Stimulated activated naive CD8-positive, alpha-beta T cell treated with anti-CD3 and anti-CD28 coated beads, Interleukin-15, amount 100 ng/mL, for 72 hours (primary cell): ENCODE measurements around the gene KANSL1.
"Not testable (repeated sequence)": the region's sequence is repeated elsewhere in the genome, so short reads cannot be mapped to it uniquely, and the experiment has no call there.

Source experiments
- ATAC-seq: fragments of 150-1000 bp; cut with Tn5 transposase; 2 replicates; pipeline ENCODE4 v1.10.0; 2021; ENCODE audit warnings: mild to moderate bottlenecking, moderate library complexity
- DNase-seq, 2 donors: peaks; one replicate each; pipeline ENCODE4 v3.0.0; 2021 to 2022
- H3K27ac Mint-ChIP-seq, 2 donors: one replicate each; pipeline ENCODE4 v1.8.0; 2022; ENCODE audit warnings: mild to moderate bottlenecking in 2 of 2, mixed read lengths in 2 of 2, moderate library complexity in 2 of 2
- H3K27me3 Mint-ChIP-seq: one replicate; pipeline ENCODE4 v1.8.0; 2022; ENCODE audit warnings: mixed read lengths
- H3K4me1 Mint-ChIP-seq: one replicate; pipeline ENCODE4 v1.8.0; 2022; ENCODE audit warnings: mild to moderate bottlenecking, mixed read lengths
- H3K4me3 Mint-ChIP-seq, 2 donors: one replicate each; pipeline ENCODE4 v1.8.0; 2022; ENCODE audit warnings: mild to moderate bottlenecking in 2 of 2, mixed read lengths in 2 of 2, moderate library complexity in 1 of 2
- H3K9me3 Mint-ChIP-seq, 2 donors: one replicate each; pipeline ENCODE4 v1.8.0; 2022; ENCODE audit warnings: mixed read lengths in 2 of 2

KANSL1 gene

DNA sequence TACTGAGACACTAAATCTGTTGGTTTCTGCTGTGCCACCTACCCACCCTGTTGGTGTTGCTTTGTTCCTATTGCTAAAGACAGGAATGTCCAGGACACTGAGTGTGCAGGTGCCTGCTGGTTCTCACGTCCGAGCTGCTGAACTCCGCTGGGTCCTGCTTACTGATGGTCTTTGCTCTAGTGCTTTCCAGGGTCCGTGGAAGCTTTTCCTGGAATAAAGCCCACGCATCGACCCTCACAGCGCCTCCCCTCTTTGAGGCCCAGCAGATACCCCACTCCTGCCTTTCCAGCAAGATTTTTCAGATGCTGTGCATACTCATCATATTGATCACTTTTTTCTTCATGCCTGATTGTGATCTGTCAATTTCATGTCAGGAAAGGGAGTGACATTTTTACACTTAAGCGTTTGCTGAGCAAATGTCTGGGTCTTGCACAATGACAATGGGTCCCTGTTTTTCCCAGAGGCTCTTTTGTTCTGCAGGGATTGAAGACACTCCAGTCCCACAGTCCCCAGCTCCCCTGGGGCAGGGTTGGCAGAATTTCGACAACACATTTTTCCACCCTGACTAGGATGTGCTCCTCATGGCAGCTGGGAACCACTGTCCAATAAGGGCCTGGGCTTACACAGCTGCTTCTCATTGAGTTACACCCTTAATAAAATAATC lies 179.6 kb downstream of the KANSL1 start:
- Mint-ChIP-seq H3K4me3 (no peak overlapping the region), H3K9me3 (peaks cover 3 to 4% of the 10 kb centered on the region in 2 donors), H3K27me3 (peaks cover 6% of the 10 kb centered on the region), H3K27ac (no peak overlapping the region), H3K4me1 (peaks cover 4% of the 10 kb centered on the region)
- DNase-seq: no peak
- ATAC-seq: no peak

DNA sequence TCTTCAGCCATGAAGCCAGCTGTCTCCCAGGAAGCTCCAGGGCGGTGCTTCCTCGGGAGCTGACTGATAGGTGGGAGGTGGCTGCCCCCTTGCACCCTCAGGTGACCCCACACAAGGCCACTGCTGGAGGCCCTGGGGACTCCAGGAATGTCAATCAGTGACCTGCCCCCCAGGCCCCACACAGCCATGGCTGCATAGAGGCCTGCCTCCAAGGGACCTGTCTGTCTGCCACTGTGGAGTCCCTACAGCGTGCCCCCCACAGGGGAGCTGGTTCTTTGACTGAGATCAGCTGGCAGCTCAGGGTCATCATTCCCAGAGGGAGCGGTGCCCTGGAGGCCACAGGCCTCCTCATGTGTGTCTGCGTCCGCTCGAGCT lies 180.1 kb downstream of the KANSL1 start:
- Mint-ChIP-seq H3K27ac (no peak overlapping the region), H3K27me3 (peaks cover 6% of the 10 kb centered on the region), H3K4me1 (no peaks in the 10 kb centered on the region), H3K4me3 (no peak overlapping the region), H3K9me3 (no peaks in the 10 kb centered on the region)
- ATAC-seq (no peak), DNase-seq (no peak)

DNA sequence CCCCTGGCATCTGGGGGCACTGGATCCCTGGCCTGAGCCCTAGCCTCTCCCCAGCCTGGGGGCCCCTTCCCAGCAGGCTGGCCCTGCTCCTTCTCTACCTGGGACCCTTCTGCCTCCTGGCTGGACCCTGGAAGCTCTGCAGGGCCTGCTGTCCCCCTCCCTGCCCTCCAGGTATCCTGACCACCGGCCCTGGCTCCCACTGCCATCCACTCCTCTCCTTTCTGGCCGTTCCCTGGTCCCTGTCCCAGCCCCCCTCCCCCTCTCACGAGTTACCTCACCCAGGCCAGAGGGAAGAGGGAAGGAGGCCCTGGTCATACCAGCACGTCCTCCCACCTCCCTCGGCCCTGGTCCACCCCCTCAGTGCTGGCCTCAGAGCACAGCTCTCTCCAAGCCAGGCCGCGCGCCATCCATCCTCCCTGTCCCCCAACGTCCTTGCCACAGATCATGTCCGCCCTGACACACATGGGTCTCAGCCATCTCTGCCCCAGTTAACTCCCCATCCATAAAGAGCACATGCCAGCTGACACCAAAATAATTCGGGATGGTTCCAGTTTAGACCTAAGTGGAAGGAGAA lies 180.6 kb downstream of the KANSL1 start:
- Mint-ChIP-seq H3K4me1 (no peaks in the 10 kb centered on the region), H3K27ac (peak overlapping the region in 1 of 2 donors; percentile 88), H3K4me3 (no peak overlapping the region), H3K27me3 (peaks cover 6% of the 10 kb centered on the region), H3K9me3 (no peaks in the 10 kb centered on the region)
- ATAC-seq: no peak
- no peak for DNase-seq

DNA sequence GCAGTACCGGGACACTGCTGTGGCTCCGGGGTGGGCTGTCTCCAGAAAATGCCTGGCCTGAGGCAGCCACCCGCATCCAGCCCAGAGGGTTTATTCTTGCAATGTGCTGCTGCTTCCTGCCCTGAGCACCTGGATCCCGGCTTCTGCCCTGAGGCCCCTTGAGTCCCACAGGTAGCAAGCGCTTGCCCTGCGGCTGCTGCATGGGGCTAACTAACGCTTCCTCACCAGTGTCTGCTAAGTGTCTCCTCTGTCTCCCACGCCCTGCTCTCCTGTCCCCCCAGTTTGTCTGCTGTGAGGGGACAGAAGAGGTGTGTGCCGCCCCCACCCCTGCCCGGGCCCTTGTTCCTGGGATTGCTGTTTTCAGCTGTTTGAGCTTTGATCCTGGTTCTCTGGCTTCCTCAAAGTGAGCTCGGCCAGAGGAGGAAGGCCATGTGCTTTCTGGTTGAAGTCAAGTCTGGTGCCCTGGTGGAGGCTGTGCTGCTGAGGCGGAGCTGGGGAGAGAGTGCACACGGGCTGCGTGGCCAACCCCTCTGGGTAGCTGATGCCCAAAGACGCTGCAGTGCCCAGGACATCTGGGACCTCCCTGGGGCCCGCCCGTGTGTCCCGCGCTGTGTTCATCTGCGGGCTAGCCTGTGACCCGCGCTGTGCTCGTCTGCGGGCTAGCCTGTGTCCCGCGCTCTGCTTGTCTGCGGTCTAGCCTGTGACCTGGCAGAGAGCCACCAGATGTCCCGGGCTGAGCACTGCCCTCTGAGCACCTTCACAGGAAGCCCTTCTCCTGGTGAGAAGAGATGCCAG lies 181.3 kb downstream of the KANSL1 start:
- H3K4me3 Mint-ChIP-seq: no peak overlapping the region
- no peaks in the 10 kb centered on the region for H3K4me1 Mint-ChIP-seq
- DNase-seq (no peak), ATAC-seq (no peak)
- H3K27ac Mint-ChIP-seq: no peak overlapping the region
- H3K27me3 Mint-ChIP-seq: peaks cover 6% of the 10 kb centered on the region
- H3K9me3 Mint-ChIP-seq: no peaks in the 10 kb centered on the region

DNA sequence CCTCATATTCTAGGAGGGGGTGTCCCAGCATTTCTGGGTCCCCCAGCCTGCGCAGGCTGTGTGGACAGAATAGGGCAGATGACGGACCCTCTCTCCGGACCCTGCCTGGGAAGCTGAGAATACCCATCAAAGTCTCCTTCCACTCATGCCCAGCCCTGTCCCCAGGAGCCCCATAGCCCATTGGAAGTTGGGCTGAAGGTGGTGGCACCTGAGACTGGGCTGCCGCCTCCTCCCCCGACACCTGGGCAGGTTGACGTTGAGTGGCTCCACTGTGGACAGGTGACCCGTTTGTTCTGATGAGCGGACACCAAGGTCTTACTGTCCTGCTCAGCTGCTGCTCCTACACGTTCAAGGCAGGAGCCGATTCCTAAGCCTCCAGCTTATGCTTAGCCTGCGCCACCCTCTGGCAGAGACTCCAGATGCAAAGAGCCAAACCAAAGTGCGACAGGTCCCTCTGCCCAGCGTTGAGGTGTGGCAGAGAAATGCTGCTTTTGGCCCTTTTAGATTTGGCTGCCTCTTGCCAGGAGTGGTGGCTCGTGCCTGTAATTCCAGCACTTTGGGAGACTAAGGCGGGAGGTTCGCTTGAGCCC lies 182.5 kb downstream of the KANSL1 start:
- Mint-ChIP-seq H3K4me1 (no peaks in the 10 kb centered on the region), H3K4me3 (no peak overlapping the region), H3K9me3 (no peaks in the 10 kb centered on the region), H3K27me3 (peaks cover 6% of the 10 kb centered on the region), H3K27ac (no peak overlapping the region)
- no peak for DNase-seq
- no peak for ATAC-seq

DNA sequence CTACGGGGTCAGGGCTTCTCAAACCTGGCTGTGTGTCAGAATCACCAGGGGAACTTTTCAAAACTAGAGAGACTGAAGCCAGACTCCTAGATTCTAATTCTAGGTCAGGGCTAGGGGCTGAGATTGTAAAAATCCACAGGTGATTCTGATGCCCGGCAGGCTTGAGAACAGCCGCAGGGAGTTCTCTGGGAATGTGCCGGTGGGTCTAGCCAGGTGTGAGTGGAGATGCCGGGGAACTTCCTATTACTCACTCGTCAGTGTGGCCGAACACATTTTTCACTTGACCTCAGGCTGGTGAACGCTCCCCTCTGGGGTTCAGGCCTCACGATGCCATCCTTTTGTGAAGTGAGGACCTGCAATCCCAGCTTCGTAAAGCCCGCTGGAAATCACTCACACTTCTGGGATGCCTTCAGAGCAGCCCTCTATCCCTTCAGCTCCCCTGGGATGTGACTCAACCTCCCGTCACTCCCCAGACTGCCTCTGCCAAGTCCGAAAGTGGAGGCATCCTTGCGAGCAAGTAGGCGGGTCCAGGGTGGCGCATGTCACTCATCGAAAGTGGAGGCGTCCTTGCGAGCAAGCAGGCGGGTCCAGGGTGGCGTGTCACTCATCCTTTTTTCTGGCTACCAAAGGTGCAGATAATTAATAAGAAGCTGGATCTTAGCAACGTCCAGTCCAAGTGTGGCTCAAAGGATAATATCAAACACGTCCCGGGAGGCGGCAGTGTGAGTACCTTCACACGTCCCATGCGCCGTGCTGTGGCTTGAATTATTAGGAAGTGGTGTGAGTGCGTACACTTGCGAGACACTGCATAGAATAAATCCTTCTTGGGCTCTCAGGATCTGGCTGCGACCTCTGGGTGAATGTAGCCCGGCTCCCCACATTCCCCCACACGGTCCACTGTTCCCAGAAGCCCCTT lies 183.3 kb downstream of the KANSL1 start:
- Mint-ChIP-seq H3K4me1 (no peaks in the 10 kb centered on the region), H3K4me3 (no peak overlapping the region), H3K27me3 (peaks cover 6% of the 10 kb centered on the region), H3K27ac (no peak overlapping the region), H3K9me3 (no peaks in the 10 kb centered on the region)
- ATAC-seq (no peak), DNase-seq (no peak)

DNA sequence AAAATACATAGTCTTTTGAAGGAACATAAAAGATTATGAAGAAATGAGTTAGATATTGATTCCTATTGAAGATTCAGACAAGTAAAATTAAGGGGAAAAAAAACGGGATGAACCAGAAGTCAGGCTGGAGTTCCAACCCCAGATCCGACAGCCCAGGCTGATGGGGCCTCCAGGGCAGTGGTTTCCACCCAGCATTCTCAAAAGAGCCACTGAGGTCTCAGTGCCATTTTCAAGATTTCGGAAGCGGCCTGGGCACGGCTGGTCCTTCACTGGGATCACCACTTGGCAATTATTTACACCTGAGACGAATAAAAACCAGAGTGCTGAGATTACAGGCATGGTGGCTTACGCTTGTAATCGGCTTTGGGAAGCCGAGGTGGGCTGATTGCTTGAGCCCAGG lies 184.6 kb downstream of the KANSL1 start:
- DNase-seq (no peak), ATAC-seq (no peak)
- Mint-ChIP-seq H3K9me3 (no peaks in the 10 kb centered on the region), H3K4me3 (no peak overlapping the region), H3K27ac (no peak overlapping the region), H3K27me3 (peaks cover 6% of the 10 kb centered on the region), H3K4me1 (no peaks in the 10 kb centered on the region)

DNA sequence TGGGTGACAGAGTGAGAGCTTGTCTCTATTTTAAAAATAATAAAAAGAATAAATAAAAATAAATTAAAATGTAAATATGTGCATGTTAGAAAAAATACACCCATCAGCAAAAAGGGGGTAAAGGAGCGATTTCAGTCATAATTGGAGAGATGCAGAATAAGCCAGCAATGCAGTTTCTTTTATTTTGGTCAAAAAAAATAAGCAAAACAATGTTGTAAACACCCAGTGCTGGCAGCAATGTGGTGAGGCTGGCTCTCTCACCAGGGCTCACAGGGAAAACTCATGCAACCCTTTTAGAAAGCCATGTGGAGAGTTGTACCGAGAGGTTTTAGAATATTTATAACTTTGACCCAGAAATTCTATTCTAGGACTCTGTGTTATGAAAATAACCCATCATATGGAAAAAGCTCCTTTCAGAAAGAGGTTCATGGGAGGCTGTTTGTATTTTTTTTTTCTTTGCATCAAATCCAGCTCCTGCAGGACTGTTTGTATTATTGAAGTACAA lies 185.7 kb downstream of the KANSL1 start:
- ATAC-seq (no peak), DNase-seq (no peak)
- no peaks in the 10 kb centered on the region for H3K4me1 Mint-ChIP-seq

DNA sequence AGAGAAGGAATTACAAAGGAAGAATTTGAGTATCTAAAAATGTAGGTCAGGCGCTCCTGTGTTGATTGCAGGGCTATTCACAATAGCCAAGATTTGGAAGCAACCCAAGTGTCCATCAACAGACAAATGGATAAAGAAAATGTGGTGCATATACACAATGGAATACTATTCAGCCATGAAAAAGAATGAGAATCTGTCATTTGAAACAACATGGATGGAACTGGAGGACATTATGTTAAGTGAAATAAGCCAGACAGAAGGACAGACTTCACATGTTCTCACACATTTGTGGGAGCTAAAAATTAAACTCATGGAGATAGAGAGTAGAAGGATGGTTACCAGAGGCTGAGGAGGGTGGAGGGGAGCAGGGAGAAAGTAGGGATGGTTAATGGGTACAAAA lies 187.1 kb downstream of the KANSL1 start:
- not testable (repeated sequence) for ATAC-seq, DNase-seq, H3K27me3 Mint-ChIP-seq, H3K4me1 Mint-ChIP-seq, H3K27ac Mint-ChIP-seq, H3K9me3 Mint-ChIP-seq, H3K4me3 Mint-ChIP-seq

More for the DNA sequence above, 185.7 kb downstream of the KANSL1 start:
- H3K27ac Mint-ChIP-seq: no peak overlapping the region
- no peak overlapping the region for H3K4me3 Mint-ChIP-seq
- H3K9me3 Mint-ChIP-seq: no peaks in the 10 kb centered on the region
- peaks cover 6% of the 10 kb centered on the region for H3K27me3 Mint-ChIP-seq

DNA sequence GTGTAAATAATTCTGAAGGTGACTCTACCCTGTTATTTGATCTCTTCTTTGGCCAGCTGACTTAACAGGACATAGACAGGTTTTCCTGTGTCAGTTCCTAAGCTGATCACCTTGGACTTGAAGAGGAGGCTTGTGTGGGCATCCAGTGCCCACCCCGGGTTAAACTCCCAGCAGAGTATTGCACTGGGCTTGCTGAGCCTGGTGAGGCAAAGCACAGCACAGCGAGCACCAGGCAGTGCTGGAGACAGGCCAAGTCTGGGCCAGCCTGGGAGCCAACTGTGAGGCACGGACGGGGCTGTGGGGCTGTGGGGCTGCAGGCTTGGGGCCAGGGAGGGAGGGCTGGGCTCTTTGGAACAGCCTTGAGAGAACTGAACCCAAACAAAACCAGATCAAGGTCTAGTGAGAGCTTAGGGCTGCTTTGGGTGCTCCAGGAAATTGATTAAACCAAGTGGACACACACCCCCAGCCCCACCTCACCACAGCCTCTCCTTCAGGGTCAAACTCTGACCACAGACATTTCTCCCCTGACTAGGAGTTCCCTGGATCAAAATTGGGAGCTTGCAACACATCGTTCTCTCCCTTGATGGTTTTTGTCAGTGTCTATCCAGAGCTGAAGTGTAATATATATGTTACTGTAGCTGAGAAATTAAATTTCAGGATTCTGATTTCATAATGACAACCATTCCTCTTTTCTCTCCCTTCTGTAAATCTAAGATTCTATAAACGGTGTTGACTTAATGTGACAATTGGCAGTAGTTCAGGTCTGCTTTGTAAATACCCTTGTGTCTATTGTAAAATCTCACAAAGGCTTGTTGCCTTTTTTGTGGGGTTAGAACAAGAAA lies 189.1 kb downstream of the KANSL1 start:
- no peak for DNase-seq
- Mint-ChIP-seq H3K4me3 (no peak overlapping the region), H3K4me1 (no peaks in the 10 kb centered on the region), H3K27ac (peak overlapping the region in 1 of 2 donors; percentile 91), H3K9me3 (no peaks in the 10 kb centered on the region), H3K27me3 (no peaks in the 10 kb centered on the region)
- no peak for ATAC-seq

DNA sequence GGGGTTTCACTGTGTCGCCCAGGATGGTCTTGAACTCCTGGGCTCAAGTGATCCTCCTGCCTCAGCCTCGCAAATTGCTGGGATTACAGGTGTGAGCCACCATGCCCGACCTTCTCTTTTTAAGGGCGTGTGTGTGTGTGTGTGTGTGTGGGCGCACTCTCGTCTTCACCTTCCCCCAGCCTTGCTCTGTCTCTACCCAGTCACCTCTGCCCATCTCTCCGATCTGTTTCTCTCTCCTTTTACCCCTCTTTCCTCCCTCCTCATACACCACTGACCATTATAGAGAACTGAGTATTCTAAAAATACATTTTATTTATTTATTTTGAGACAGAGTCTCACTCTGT lies 190.3 kb downstream of the KANSL1 start:
- Mint-ChIP-seq H3K27ac (peak overlapping the region in 1 of 2 donors; percentile 64), H3K9me3 (no peaks in the 10 kb centered on the region), H3K27me3 (no peaks in the 10 kb centered on the region), H3K4me1 (no peaks in the 10 kb centered on the region), H3K4me3 (no peak overlapping the region)
- DNase-seq (no peak), ATAC-seq (no peak)

DNA sequence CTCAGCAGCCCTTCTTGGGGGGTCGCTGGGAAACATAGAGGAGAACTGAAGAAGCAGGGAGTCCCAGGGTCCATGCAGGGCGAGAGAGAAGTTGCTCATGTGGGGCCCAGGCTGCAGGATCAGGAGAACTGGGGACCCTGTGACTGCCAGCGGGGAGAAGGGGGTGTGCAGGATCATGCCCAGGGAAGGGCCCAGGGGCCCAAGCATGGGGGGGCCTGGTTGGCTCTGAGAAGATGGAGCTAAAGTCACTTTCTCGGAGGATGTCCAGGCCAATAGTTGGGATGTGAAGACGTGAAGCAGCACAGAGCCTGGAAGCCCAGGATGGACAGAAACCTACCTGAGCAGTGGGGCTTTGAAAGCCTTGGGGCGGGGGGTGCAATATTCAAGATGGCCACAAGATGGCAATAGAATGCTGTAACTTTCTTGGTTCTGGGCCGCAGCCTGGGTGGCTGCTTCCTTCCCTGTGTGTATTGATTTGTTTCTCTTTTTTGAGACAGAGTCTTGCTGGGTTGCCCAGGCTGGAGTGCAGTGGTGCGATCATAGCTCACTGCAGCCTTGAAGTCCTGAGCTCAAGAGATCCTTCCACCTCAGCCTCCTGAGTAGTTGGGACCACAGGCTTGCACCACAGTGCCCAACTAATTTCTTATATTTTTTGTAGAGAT lies 190.8 kb downstream of the KANSL1 start:
- no peak overlapping the region for H3K27ac Mint-ChIP-seq
- ATAC-seq (peak; percentile 93), DNase-seq (peak; percentile 71 to 78)
- no peaks in the 10 kb centered on the region for H3K27me3 Mint-ChIP-seq
- H3K9me3 Mint-ChIP-seq: no peaks in the 10 kb centered on the region
- H3K4me1 Mint-ChIP-seq: no peaks in the 10 kb centered on the region
- H3K4me3 Mint-ChIP-seq: no peak overlapping the region

DNA sequence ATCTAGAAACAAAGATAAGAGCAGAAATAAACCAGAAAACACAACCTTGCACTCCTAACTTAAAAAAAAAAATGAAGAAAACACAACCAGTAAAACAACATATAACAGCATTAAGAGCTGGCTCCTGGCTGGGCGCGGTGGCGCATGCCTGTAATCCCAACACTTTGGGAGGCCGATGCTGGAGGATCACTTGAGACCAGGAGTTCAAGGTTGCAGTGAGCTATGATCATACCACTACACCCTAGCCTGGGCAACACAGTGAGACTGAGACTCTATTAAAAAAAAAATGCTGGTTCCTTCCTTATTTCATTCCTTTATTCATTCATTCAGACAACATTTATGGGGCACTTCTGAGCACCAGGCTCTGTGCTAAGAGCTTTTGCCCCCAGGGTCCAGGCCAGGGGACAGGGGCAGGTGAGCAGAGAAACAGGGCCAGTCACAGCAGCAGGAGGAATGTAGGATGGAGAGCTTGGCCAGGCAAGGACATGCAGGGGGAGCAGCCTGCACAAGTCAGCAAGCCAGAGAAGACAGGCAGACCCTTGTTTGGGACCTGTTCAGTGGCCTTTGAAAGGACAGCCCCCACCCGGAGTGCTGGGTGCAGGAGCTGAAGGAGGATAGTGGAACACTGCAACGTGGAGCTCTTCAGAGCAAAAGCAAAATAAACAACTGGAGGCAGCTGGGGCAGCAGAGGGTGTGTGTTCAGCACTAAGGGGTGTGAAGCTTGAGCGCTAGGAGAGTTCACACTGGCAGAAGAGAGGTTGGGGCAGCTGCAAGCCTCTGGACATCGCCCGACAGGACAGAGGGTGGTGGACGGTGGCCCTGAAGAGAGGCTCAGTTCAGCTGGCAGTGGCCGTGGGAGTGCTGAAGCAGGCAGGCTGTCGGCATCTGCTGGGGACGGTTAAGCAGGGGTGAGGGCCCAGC lies 191.6 kb downstream of the KANSL1 start:
- Mint-ChIP-seq H3K27me3 (no peaks in the 10 kb centered on the region), H3K4me3 (no peak overlapping the region), H3K27ac (no peak overlapping the region), H3K9me3 (no peaks in the 10 kb centered on the region), H3K4me1 (no peaks in the 10 kb centered on the region)
- no peak for ATAC-seq
- no peak for DNase-seq
